NB4 (cell line): ENCODE results near the gene RGS16.

Experiments
- DNase-seq: peaks from one replicate; pipeline ENCODE4 v3.0.0; 2010; ENCODE audit warnings: low read depth
- H3K4me3 ChIP-seq: one replicate; pipeline ENCODE4 v1.5.1; 2011; ENCODE audit warnings: mild to moderate bottlenecking, low read depth, low read length, moderate library complexity
- CTCF ChIP-seq: IDR thresholded peaks from one replicate; pipeline ENCODE4 v1.5.1; 2012; ENCODE audit warnings: low read depth, low read length
- MAX ChIP-seq: IDR thresholded peaks from 2 replicates; pipeline ENCODE4 v1.6.1; 2011; ENCODE audit warnings: low read depth, low read length
- MYC ChIP-seq: IDR thresholded peaks from 2 replicates; pipeline ENCODE4 v1.6.1; 2011; ENCODE audit warnings: low read depth, low read length
- POLR2A ChIP-seq: IDR thresholded peaks from 2 replicates; pipeline ENCODE4 v1.6.1; 2011; ENCODE audit warnings: mild to moderate bottlenecking; ENCODE audit not compliant: insufficient read length; ENCODE audit errors: extremely low read depth

RGS16 gene

GRCh38 chr1:182580736-182581135, 23.5 kb downstream of the RGS16 start:
- H3K4me3 ChIP-seq, result no peak overlapping the region
- TF ChIP-seq MAX, result no peak

GRCh38 chr1:182575540-182576149, 28.5 kb downstream of the RGS16 start:
- TF ChIP-seq MAX (no peak), CTCF (no peak), MYC (no peak), POLR2A (no peak)
- DNase-seq, result peak; percentile 43
- no peak overlapping the region for H3K4me3 ChIP-seq

More at GRCh38 chr1:182580736-182581135, 23.5 kb downstream of the RGS16 start:
- no peak for DNase-seq

- no peak overlapping the region for H3K4me3 ChIP-seq
- DNase-seq, result no peak
- TF ChIP-seq CTCF (no peak), POLR2A (no peak), MAX (no peak), MYC (no peak)
Observed at GRCh38 chr1:182574156-182574555, 30.0 kb downstream of the RGS16 start.

- no peak for DNase-seq
- TF ChIP-seq MAX, result no peak
- TF ChIP-seq POLR2A, result no peak
- TF ChIP-seq MYC, result no peak
- no peak for TF ChIP-seq CTCF
- no peak overlapping the region for H3K4me3 ChIP-seq
Observed at GRCh38 chr1:182570611-182570970, 33.6 kb downstream of the RGS16 start.

GRCh38 chr1:182569939-182570610, 34.1 kb downstream of the RGS16 start:
- no peak overlapping the region for H3K4me3 ChIP-seq
- no peak for DNase-seq
- TF ChIP-seq CTCF, result no peak
- no peak for TF ChIP-seq MAX
- no peak for TF ChIP-seq MYC
- no peak for TF ChIP-seq POLR2A

GRCh38 chr1:182568647-182569284, 35.4 kb downstream of the RGS16 start:
- no peak for DNase-seq
- no peak overlapping the region for H3K4me3 ChIP-seq
- no peak for TF ChIP-seq CTCF
